HepG2 (cell line): ENCODE results near the gene MIPEP. TPM values are rescaled to one million over a fixed set of nuclear protein-coding genes. Genes with fewer than 3 reads are reported as not detected.

Experiments used
- ATAC-seq: fragments of 200-7000 bp; cut with Tn5 transposase; 3 replicates; pipeline ENCODE4 v1.9.1; 2020; ENCODE audit warnings: mild to moderate bottlenecking, moderate library complexity
- BruUV-seq: library from RNA; stranded (reverse); fragments of 400-500 nt; replicated peaks from 2 replicates; lab custom pipeline; 2021; lab: Mats Ljungman, UMichigan
- CTCF ChIA-PET: fragments of 300-600 bp; formaldehyde crosslinking; extraction: SDS; loops from one replicate; lab custom pipeline; 2021; ENCODE audit warnings: low total read pairs, inconsistent platforms, low intra/inter-chr PET ratio; lab: Yijun Ruan, JAX
- POLR2A ChIA-PET: fragments of 350-600 bp; sonication (Branson Sonifier 250); formaldehyde crosslinking; loops from one replicate; lab custom pipeline; 2020; ENCODE audit warnings: antibody characterized with exemption, inconsistent platforms; lab: Yijun Ruan, JAX
- DNase-seq: peaks from one replicate; pipeline ENCODE4 v3.0.0-alpha.2; 2015; ENCODE audit warnings: low spot score
- FAIRE-seq: peaks from 3 replicates; lab custom pipeline; 2011; peaks lifted over from hg19 to GRCh38; lab: Jason Lieb, UNC
- H2AFZ ChIP-seq: one replicate; pipeline ENCODE4 v1.6.1; 2011; ENCODE audit warnings: low read length, inconsistent platforms
- H3K27ac ChIP-seq: fragments of 300-600 bp; 3 replicates; pipeline ENCODE4 v1.8.0; 2011; ENCODE audit warnings: mixed run types, mild to moderate bottlenecking, mixed read lengths, low read length, inconsistent platforms; ENCODE audit not compliant: insufficient read depth; ENCODE audit errors: extremely low read length
- H3K27me3 ChIP-seq, 2 experiments: fragments of 200-600 bp in 1 of 2; 2 replicates in 1 of 2; 3 replicates in 1 of 2; pipeline versions ENCODE4 v1.6.0 to v1.8.0; 2011; ENCODE audit warnings: low read length in 2 of 2, mild to moderate bottlenecking in 2 of 2, moderate library complexity in 2 of 2, inconsistent platforms in 1 of 2; ENCODE audit not compliant: insufficient read depth in 2 of 2, control insufficient read depth in 1 of 2
- H3K36me3 ChIP-seq, 2 experiments: fragments of 200-600 bp in 1 of 2; replicated peaks in 1 of 2; 2 replicates in 1 of 2; 3 replicates in 1 of 2; pipeline versions ENCODE4 v1.5.1 to v1.8.0; 2011; ENCODE audit warnings: low read length in 2 of 2, inconsistent platforms in 1 of 2; ENCODE audit not compliant: insufficient read depth in 2 of 2, control insufficient read depth in 1 of 2
- H3K4me1 ChIP-seq: 2 replicates; pipeline ENCODE4 v1.5.1; 2012; ENCODE audit warnings: low read length, inconsistent platforms; ENCODE audit not compliant: insufficient read depth
- H3K4me2 ChIP-seq: 2 replicates; pipeline ENCODE4 v1.6.0; 2011; ENCODE audit warnings: low read depth, low read length, inconsistent platforms
- H3K4me3 ChIP-seq, 3 experiments: fragments of 200-600 bp in 1 of 3; sonication (generic), shearing (Covaris generic) in 1 of 3; replicated peaks in 1 of 3; 2 replicates each; pipeline ENCODE4 v1.5.1; 2011 to 2016; ENCODE audit warnings: low read length in 3 of 3, inconsistent platforms in 2 of 3, low read depth in 2 of 3, mild to moderate bottlenecking in 2 of 3, control low read depth in 1 of 3, mixed read lengths in 1 of 3; ENCODE audit not compliant: insufficient read depth in 1 of 3
- H3K79me2 ChIP-seq: one replicate; pipeline ENCODE4 v1.6.1; 2011; ENCODE audit warnings: low read length, inconsistent platforms; ENCODE audit not compliant: insufficient read depth
- H3K9ac ChIP-seq: 2 replicates; pipeline ENCODE4 v1.6.0; 2011; ENCODE audit warnings: mild to moderate bottlenecking, low read depth, low read length, inconsistent platforms; ENCODE audit not compliant: insufficient read depth
- H3K9me3 ChIP-seq: 2 replicates; pipeline ENCODE4 v1.5.1; 2012; ENCODE audit warnings: mild to moderate bottlenecking, low read length
- H4K20me1 ChIP-seq: 2 replicates; pipeline ENCODE4 v1.6.0; 2011; ENCODE audit warnings: inconsistent platforms, mild to moderate bottlenecking, low read length, moderate library complexity; ENCODE audit not compliant: insufficient read depth
- ARID3A ChIP-seq: IDR thresholded peaks from 2 replicates; pipeline ENCODE4 v1.6.1; 2012; ENCODE audit warnings: low read depth, low read length, improper control_type of control experiment
- CEBPB ChIP-seq: IDR thresholded peaks from 2 replicates; pipeline ENCODE4 v1.6.1; 2011; ENCODE audit warnings: low read depth, low read length, improper control_type of control experiment, borderline replicate concordance
- HNF4A ChIP-seq: sonication (generic); formaldehyde crosslinking; IDR thresholded peaks from 2 replicates; pipeline ENCODE4 v1.4.0; 2020; ENCODE audit warnings: missing genetic modification reagents
- HOMEZ ChIP-seq: IDR thresholded peaks from 2 replicates; pipeline ENCODE4 v1.6.1; 2016; ENCODE audit warnings: low read depth
- NFIB ChIP-seq: sonication (generic); formaldehyde crosslinking; IDR thresholded peaks from 2 replicates; pipeline ENCODE4 v1.9.0; 2021; ENCODE audit warnings: missing genetic modification reagents, mild to moderate bottlenecking, borderline replicate concordance
- POGZ ChIP-seq: sonication (generic); formaldehyde crosslinking; IDR thresholded peaks from 2 replicates; pipeline ENCODE4 v1.4.0; 2020; ENCODE audit warnings: mild to moderate bottlenecking, missing genetic modification reagents
- THRA ChIP-seq: sonication (generic); formaldehyde crosslinking; IDR thresholded peaks from 2 replicates; pipeline ENCODE4 v1.4.0; 2020; ENCODE audit warnings: missing genetic modification reagents, borderline replicate concordance
- ZBTB25 ChIP-seq: IDR thresholded peaks from 2 replicates; pipeline ENCODE4 v1.6.1; 2018; ENCODE audit warnings: missing genetic modification reagents
- WGBS: methylation state at CpG from one replicate; pipeline ENCODE4 v1.1.6; 2017; ENCODE audit warnings: low lambda C conversion rate; 5-methylcytosine and 5-hydroxymethylcytosine counted together
- in situ Hi-C: cut with HindIII; loops from 2 replicates; pipeline ENCODE4 v1.10.0; 2017; ENCODE audit warnings: low pct_unique_long_range_greater_than_20kb; ENCODE audit not compliant: extremely low pct_ligation_motif_present
- intact Hi-C: fragments of 100-400 bp; cut with micrococcal nuclease; formaldehyde crosslinking; loops from one replicate; pipeline ENCODE4 v1.10.0; 2022; ENCODE audit not compliant: unreplicated experiment
- polyA plus RNA-seq, 8 experiments: library from polyadenylated mRNA; depleted of rRNA in 3 of 8; stranded (reverse) in 7 of 8; unstranded in 1 of 8; fragments of >200 nt; fragmentation: Illumina TruSeq in 4 of 8; extraction: Trizol in 4 of 8; gene quantifications; 2 replicates each; pipeline versions ENCODE4 v1.2.1 to v1.2.3, GENCODE V29; 2011 to 2016; ENCODE audit warnings: low read depth in 4 of 8, missing spikeins in 1 of 8, mixed read lengths in 1 of 8; ENCODE audit not compliant: insufficient read depth in 1 of 8
- total RNA-seq, 5 experiments: library from RNA; depleted of rRNA; stranded (reverse); fragments of >200 nt; fragmentation: Illumina TruSeq; extraction: Trizol; gene quantifications; 2 replicates each; pipeline ENCODE4 v1.2.3, GENCODE V29; 2016; ENCODE audit warnings: low read depth in 1 of 5

The MIPEP gene
- total and polyA plus RNA-seq, 2 of the 13 experiments (the other 11 are each of a cell fraction or from before 2014, with no cell fraction given): 9.3 to 24.1 TPM

GRCh38 chr13:23786607-23787006, 102.6 kb downstream of the MIPEP start:
- 80% methylated on average over 3 of the region's 3 CpGs for WGBS
- DNase-seq: no peak
- ChIA-PET CTCF (no interaction called here), POLR2A (no interaction called here)
- no peak overlapping the region for H3K4me2 ChIP-seq
- H3K27me3 ChIP-seq: no peaks in the 10 kb centered on the region
- intact Hi-C loops: no loop called here
- no peak for ATAC-seq
- no peaks in the 10 kb centered on the region for H3K9me3 ChIP-seq
- no peak overlapping the region for H3K4me3 ChIP-seq
- no peaks in the 10 kb centered on the region for H3K36me3 ChIP-seq
- H3K4me1 ChIP-seq: no peaks in the 10 kb centered on the region
- no peak overlapping the region for H3K27ac ChIP-seq
- no peak overlapping the region for H2AFZ ChIP-seq
- H4K20me1 ChIP-seq: no peaks in the 10 kb centered on the region
- TF ChIP-seq THRA (CRISPR knock-in tag): no peak
- TF ChIP-seq CEBPB: peak; percentile 62
- TF ChIP-seq, all 625 proteins: peak for 1
- no peak overlapping the region for H3K9ac ChIP-seq
- in situ Hi-C loops: no loop called here
- no peaks in the 10 kb centered on the region for H3K79me2 ChIP-seq
- no peak for FAIRE-seq
- no TSS peak for BruUV-seq

GRCh38 chr13:23778879-23779278, 110.3 kb downstream of the MIPEP start:
- H3K9ac ChIP-seq: no peak overlapping the region
- WGBS: 0% methylated on average over 1 of the region's 1 CpG
- FAIRE-seq: peak; percentile 43
- no TSS peak for BruUV-seq
- in situ Hi-C loops (no loop called here), intact Hi-C loops (no loop called here)
- no peaks in the 10 kb centered on the region for H3K27me3 ChIP-seq
- H3K4me3 ChIP-seq: no peak overlapping the region
- no peaks in the 10 kb centered on the region for H4K20me1 ChIP-seq
- H2AFZ ChIP-seq: peak overlapping the region; percentile 13
- peak; percentile 100 for ATAC-seq
- peak overlapping the region; percentile 37 for H3K27ac ChIP-seq
- no peaks in the 10 kb centered on the region for H3K79me2 ChIP-seq
- H3K4me2 ChIP-seq: peak overlapping the region; percentile 41
- H3K36me3 ChIP-seq: no peaks in the 10 kb centered on the region
- H3K9me3 ChIP-seq: no peaks in the 10 kb centered on the region
- peak; percentile 87 for DNase-seq
- CTCF ChIA-PET: no interaction called here
- POLR2A ChIA-PET: interaction anchor here (1.5 kb wide), 1 partner anchor 125 kb away, joined by 5 read pairs; no protein-coding TSS in a partner anchor
- H3K4me1 ChIP-seq: peaks cover 21% of the 10 kb centered on the region
- no peak for TF ChIP-seq ZBTB25 (CRISPR knock-in tag)
- no peak for TF ChIP-seq NFIB (CRISPR knock-in tag)
- TF ChIP-seq HOMEZ (CRISPR knock-in tag): peak; percentile 71; the same call in 1 of the 2 replicates
- TF ChIP-seq HNF4A (CRISPR knock-in tag): peak; percentile 52
- TF ChIP-seq POGZ: peak; percentile 22; the same call in 1 of the 2 replicates
- peak; percentile 51; the same call in 1 of the 2 replicates for TF ChIP-seq ARID3A
